ENCODE results near the gene EMP3.

DNA sequence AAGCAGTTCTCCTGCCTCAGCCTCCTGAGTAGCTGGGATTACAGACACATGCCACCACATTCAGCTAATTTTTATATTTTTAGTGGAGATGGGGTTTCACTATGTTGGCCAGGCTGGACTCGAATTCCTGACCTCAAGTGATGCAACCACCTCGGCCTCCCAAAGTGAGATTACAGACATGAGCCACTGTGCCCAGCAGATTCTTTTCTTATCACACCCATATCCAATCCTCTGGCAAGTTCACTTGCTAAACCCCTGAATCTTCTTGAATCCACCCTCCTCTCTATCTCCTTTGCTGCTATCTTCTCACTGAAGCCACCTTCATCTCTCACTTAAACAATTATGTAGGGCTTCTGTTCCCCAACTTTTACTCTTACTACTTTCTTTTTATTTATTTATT, 20.8 kb downstream of the EMP3 start:
- TF ChIP-seq POLR2AphosphoS5 (IDR thresholded peaks at IDR 0.05) (no peak), CTCF (IDR thresholded peaks at IDR 0.05 in 8 of 11, conservative IDR thresholded peaks at IDR 0.05 in 3 of 11) (no peak)

Data from spleen (tissue), 7 donors.